Measurements from ENCODE around the gene FGF1.

Gene FGF1

DNA sequence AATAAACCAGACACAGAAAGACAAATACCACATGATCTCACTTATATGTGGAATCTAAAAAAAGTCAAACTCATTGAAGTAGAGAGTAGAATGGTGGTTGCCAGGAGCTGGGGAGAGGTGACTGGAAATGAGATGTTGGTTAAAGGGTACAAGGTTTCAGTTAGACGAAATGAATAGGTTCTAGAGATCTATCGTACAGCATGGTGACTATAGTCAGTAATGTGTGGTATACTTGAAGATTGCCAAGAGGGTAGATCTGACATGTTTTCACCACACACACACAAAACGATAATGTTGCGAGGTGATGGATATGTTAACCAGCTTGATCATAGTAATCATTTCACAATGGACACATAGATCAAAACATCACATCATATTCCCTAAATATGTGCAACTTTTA lies 46.4 kb downstream of the FGF1 start:
- DNase-seq = no peak

DNA sequence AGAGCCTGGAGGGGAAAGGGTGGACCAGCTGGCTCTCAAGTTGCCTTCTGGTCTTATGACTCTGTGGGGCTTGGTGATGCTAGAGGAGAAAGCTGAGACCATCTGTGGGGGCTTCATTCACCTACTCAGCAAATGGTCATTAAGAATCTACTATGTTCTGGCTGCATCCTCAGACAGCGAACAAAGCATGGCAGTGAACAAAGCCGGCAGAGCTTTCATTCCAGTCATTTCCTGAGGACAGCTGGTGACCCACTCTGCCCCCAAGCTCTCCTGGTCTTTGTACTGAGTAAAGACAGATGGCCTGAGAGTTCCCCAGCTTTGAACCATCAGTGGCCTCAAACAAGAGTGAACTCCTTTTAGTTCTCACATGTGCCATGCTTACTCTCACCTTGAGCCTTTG lies 48.0 kb downstream of the FGF1 start:
- no peak for DNase-seq

GRCh38 chr5:142636698-142637324 lies 49.1 kb downstream of the FGF1 start:
- no peak for DNase-seq

DNA sequence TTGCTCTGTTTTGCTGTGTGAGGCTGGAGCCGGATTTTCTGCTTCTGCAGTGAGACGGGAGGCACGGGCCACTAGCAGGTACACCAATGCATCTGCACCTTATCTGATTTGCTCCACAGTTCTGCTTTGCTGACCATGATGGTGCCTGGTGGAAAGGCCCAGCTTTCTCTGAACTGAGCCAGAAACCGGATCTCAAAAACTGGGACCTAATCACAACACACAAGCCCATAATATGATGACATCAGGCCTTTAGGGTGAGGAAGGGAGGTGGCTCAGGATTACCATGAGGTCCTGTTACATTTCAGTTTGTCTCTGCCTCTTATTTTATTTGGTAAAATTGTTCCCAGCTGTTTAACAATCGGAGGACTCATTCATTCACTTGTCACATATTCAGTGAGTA lies 49.8 kb downstream of the FGF1 start:
- DNase-seq = no peak

GRCh38 chr5:142634216-142635011 lies 51.5 kb downstream of the FGF1 start:
- no peak for DNase-seq

GRCh38 chr5:142630927-142631539 lies 54.9 kb downstream of the FGF1 start:
- DNase-seq = no peak

- no peak for DNase-seq
Observed at GRCh38 chr5:142627383-142628217, 58.3 kb downstream of the FGF1 start.

DNA sequence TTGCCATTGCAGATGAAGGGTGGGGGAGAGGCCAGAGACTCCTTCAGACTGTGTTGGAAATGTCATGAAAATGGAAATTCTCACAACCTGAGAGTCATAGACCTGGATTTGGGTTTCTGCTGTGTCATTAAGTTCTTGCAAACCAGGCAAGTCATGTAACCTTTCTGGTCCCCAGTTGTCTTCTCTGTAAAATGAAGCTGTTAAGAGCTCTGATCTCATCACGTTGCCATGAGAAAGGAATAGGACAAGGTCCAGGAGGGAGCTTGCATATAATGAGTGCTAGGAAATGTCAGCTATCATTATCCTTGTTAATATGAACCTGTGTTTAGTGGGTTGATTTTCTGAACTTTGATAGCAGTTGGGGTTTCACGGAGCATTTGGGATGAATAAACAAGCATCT lies 59.1 kb downstream of the FGF1 start:
- DNase-seq = no peak

DNA sequence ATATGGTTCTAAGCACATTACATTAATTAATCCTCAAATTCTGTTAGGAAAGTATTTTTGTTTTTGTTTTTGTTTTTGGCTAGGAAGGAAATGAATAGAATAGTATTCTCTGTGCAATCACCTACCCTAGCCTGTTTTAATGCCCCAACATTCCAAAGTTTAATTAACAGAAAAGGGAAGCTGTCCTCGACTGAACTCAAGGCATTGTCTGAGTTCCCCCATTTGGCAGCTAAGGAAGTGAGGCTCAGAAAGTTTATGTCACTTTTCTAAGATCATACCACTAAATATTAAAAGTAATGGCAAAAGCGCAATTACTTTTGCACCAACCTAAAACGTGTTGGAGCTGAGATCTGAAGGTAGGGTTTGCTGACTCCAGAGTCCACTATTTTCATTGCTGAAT lies 59.8 kb downstream of the FGF1 start:
- no peak for DNase-seq

GRCh38 chr5:142621227-142621626 lies 64.7 kb downstream of the FGF1 start:
- no peak for DNase-seq

DNA sequence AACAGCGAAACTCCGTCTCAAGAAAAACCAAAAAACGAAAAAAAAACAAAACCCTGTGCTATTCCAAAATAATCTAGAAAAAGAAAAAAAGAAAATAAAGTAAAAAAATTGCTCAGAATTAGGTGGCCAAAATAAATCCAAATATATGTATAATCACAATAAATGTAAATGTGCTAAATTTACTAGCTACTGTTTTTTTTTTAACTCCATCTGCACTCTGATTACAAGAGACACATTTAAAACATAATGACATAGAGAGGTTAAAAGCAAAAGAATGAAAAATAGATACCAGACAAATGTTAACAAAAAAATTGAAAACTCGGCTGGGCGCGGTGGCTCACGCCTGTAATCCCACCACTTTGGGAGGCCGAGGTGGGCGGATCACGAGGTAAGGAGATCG lies 66.1 kb downstream of the FGF1 start:
- no peak for DNase-seq

GRCh38 chr5:142618130-142618523 lies 67.8 kb downstream of the FGF1 start:
- DNase-seq = no peak

- DNase-seq = no peak
Observed at GRCh38 chr5:142617416-142618129, 68.3 kb downstream of the FGF1 start.

GRCh38 chr5:142615948-142616347 lies 69.9 kb downstream of the FGF1 start:
- no peak for DNase-seq

GRCh38 chr5:142614054-142614453 lies 71.8 kb downstream of the FGF1 start:
- DNase-seq = no peak

DNA sequence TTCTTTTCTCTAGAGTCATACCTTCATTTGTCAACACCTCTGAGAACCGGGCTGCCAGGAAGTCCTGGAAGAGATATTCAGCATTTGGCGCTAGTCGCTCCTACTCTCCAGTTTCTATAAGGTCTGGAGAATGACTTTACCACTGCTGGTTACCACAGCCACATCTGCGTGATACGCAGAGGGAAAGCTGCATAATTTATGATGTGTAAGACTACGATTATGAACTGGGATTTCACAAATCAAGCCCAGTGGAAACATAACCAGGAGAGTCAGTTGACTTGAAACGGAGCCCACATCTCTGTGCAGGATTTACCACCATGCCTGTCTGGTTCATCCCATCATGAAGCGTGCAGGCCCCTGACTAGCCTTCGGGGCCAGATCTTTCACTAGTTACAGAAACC lies 72.6 kb downstream of the FGF1 start:
- DNase-seq = no peak

GRCh38 chr5:142612494-142613270 lies 73.2 kb downstream of the FGF1 start:
- DNase-seq = no peak

- no peak for DNase-seq
Observed at GRCh38 chr5:142611154-142611553, 74.7 kb downstream of the FGF1 start.

DNA sequence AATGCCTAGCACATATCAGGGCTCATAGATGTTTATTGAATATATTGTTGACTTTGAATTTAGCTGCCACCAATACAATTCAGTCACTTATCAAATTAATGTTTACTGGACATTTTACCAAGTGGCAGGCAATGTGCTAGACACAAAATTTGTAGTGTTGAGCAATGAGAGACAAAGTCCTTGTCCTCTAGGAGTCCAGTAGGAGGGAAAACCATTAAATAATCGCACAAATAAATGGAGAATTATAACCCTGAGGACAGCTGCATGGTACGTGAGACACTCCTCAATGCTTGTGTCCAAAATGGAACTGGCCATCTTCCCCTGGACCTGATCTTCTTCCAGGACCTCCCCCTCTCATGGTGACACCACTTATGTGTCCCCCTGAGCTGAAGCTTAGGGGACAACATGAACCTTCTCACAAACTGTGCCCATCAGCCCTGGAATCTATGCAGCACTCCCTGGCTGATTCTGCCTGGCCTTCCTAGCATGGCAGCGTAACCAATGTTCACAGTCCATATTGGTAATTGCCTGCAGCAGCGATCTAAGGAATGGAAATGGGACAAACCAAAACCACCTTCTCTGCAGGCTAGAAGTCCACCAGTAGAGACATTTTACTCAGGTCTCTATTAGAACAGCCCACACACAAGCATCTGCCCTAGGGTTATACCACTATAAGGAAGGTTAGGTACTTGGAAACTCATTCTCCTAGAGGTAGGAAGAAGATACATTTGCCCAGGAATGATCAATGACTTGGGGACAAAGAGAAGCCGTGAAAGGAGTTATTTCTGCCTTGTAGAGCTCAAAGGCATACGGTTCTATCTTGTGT lies 75.5 kb downstream of the FGF1 start:
- DNase-seq = no peak

DNA sequence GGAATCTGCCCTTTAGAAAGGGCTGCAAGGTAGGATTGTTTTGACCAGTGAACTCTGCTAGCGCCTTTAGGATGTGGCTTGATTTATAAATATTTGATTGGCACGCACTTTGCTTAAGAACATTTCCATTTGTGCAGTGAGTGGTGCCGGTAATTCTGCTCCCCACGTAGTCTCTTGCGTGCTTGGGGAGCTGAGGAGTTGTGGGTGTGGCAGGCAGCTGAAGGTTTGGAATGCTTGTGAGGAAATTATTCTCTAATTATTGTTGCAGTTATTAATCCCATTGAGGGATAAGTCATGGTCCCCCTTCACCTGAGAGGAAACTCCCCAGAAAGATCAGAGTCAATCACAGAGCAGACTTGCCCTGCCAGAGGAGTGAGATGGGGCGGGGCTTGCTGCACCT lies 76.7 kb downstream of the FGF1 start:
- no peak for DNase-seq

DNA sequence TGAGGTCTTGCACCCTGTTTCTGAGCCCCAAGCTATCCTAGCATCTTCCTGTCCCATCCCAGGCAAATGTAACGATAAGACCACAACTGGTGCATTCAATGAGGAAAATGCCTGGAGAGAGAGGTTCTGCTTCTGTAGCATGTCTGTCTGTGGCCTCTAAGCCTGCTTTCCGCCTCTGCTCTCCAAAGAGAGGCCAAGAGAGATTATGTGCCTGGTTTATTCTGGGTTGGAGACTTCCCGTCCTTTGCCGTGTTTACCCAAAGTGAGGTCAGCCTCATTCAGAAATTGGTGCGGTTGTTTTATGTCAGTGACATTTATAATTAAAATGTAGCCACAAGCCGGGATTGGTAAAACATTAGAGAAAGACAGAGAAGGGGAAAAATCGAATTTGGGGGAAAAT lies 77.8 kb downstream of the FGF1 start:
- DNase-seq = no peak

Measured in MV-4-11 (cell line).